Activated naive CD4-positive, alpha-beta T cell treated with anti-CD3 and anti-CD28 coated beads, Interleukin-2, amount 50 U/mL, for 24 hours (primary cell): ENCODE data around the gene COLEC11.
"Not testable (repeated sequence)": the region's sequence is repeated elsewhere in the genome, so short reads cannot be mapped to it uniquely, and the experiment has no call there.

Source experiments
- H3K27ac Mint-ChIP-seq: one replicate; pipeline ENCODE4 v1.8.0; 2021; ENCODE audit warnings: mild to moderate bottlenecking, mixed read lengths
- H3K27me3 Mint-ChIP-seq: one replicate; pipeline ENCODE4 v1.8.0; 2021; ENCODE audit warnings: mixed read lengths
- H3K36me3 Mint-ChIP-seq: one replicate; pipeline ENCODE4 v1.8.0; 2021; ENCODE audit warnings: mixed read lengths
- H3K4me1 Mint-ChIP-seq: one replicate; pipeline ENCODE4 v1.8.0; 2021; ENCODE audit warnings: mixed read lengths
- H3K4me3 Mint-ChIP-seq: one replicate; pipeline ENCODE4 v1.8.0; 2021; ENCODE audit warnings: mild to moderate bottlenecking, mixed read lengths
- H3K9me3 Mint-ChIP-seq: one replicate; pipeline ENCODE4 v1.8.0; 2021; ENCODE audit warnings: mixed read lengths

The COLEC11 gene

GRCh38 chr2:3635975-3636327 is 41.0 kb downstream of the COLEC11 start:
- H3K27me3 Mint-ChIP-seq, H3K4me3 Mint-ChIP-seq, H3K36me3 Mint-ChIP-seq, H3K4me1 Mint-ChIP-seq, H3K27ac Mint-ChIP-seq, H3K9me3 Mint-ChIP-seq: not testable (repeated sequence)

GRCh38 chr2:3636586-3637310 is 41.8 kb downstream of the COLEC11 start:
- no peak overlapping the region for H3K4me3 Mint-ChIP-seq
- H3K4me1 Mint-ChIP-seq, result no peaks in the 10 kb centered on the region
- H3K27ac Mint-ChIP-seq, result no peak overlapping the region
- no peaks in the 10 kb centered on the region for H3K27me3 Mint-ChIP-seq
- no peaks in the 10 kb centered on the region for H3K36me3 Mint-ChIP-seq
- H3K9me3 Mint-ChIP-seq, result no peaks in the 10 kb centered on the region

- H3K27me3 Mint-ChIP-seq, result no peaks in the 10 kb centered on the region
- H3K36me3 Mint-ChIP-seq, result no peaks in the 10 kb centered on the region
- no peak overlapping the region for H3K27ac Mint-ChIP-seq
These were observed 42.4 kb downstream of the COLEC11 start for GRCh38 chr2:3637311-3637675.

GRCh38 chr2:3637692-3638455 is 43.0 kb downstream of the COLEC11 start:
- H3K4me3 Mint-ChIP-seq, result no peak overlapping the region
- no peaks in the 10 kb centered on the region for H3K4me1 Mint-ChIP-seq
- H3K27me3 Mint-ChIP-seq, result no peaks in the 10 kb centered on the region
- H3K9me3 Mint-ChIP-seq, result no peaks in the 10 kb centered on the region
- no peak overlapping the region for H3K27ac Mint-ChIP-seq
- H3K36me3 Mint-ChIP-seq, result no peaks in the 10 kb centered on the region

More at GRCh38 chr2:3637311-3637675, 42.4 kb downstream of the COLEC11 start:
- H3K4me1 Mint-ChIP-seq, result no peaks in the 10 kb centered on the region
- H3K4me3 Mint-ChIP-seq, result no peak overlapping the region
- H3K9me3 Mint-ChIP-seq, result no peaks in the 10 kb centered on the region

GRCh38 chr2:3638456-3638810 is 43.5 kb downstream of the COLEC11 start:
- Mint-ChIP-seq H3K36me3 (no peaks in the 10 kb centered on the region), H3K27me3 (no peaks in the 10 kb centered on the region), H3K27ac (no peak overlapping the region), H3K4me3 (no peak overlapping the region), H3K4me1 (no peaks in the 10 kb centered on the region), H3K9me3 (no peaks in the 10 kb centered on the region)

- no peaks in the 10 kb centered on the region for H3K9me3 Mint-ChIP-seq
- H3K4me1 Mint-ChIP-seq, result no peaks in the 10 kb centered on the region
- H3K36me3 Mint-ChIP-seq, result no peaks in the 10 kb centered on the region
- no peaks in the 10 kb centered on the region for H3K27me3 Mint-ChIP-seq
- no peak overlapping the region for H3K4me3 Mint-ChIP-seq
- H3K27ac Mint-ChIP-seq, result no peak overlapping the region
These were observed 44.2 kb downstream of the COLEC11 start for GRCh38 chr2:3639015-3639630.

GRCh38 chr2:3639653-3640052 is 44.7 kb downstream of the COLEC11 start:
- no peak overlapping the region for H3K27ac Mint-ChIP-seq
- no peaks in the 10 kb centered on the region for H3K4me1 Mint-ChIP-seq
- no peaks in the 10 kb centered on the region for H3K9me3 Mint-ChIP-seq
- H3K27me3 Mint-ChIP-seq, result no peaks in the 10 kb centered on the region
- no peaks in the 10 kb centered on the region for H3K36me3 Mint-ChIP-seq
- no peak overlapping the region for H3K4me3 Mint-ChIP-seq

- H3K36me3 Mint-ChIP-seq, result no peaks in the 10 kb centered on the region
- no peak overlapping the region for H3K27ac Mint-ChIP-seq
- H3K4me3 Mint-ChIP-seq, result no peak overlapping the region
- no peaks in the 10 kb centered on the region for H3K4me1 Mint-ChIP-seq
- H3K27me3 Mint-ChIP-seq, result no peaks in the 10 kb centered on the region
- H3K9me3 Mint-ChIP-seq, result no peaks in the 10 kb centered on the region
These were observed 46.3 kb downstream of the COLEC11 start for GRCh38 chr2:3641181-3641580.

- Mint-ChIP-seq H3K4me1 (no peaks in the 10 kb centered on the region), H3K9me3 (no peaks in the 10 kb centered on the region), H3K4me3 (no peak overlapping the region), H3K27ac (no peak overlapping the region), H3K36me3 (no peaks in the 10 kb centered on the region), H3K27me3 (no peaks in the 10 kb centered on the region)
These were observed 47.0 kb downstream of the COLEC11 start for GRCh38 chr2:3641841-3642421.

GRCh38 chr2:3642521-3643215 is 47.8 kb downstream of the COLEC11 start:
- no peak overlapping the region for H3K4me3 Mint-ChIP-seq
- no peaks in the 10 kb centered on the region for H3K9me3 Mint-ChIP-seq
- no peaks in the 10 kb centered on the region for H3K36me3 Mint-ChIP-seq
- H3K4me1 Mint-ChIP-seq, result no peaks in the 10 kb centered on the region
- no peak overlapping the region for H3K27ac Mint-ChIP-seq
- no peaks in the 10 kb centered on the region for H3K27me3 Mint-ChIP-seq

- Mint-ChIP-seq H3K4me3 (no peak overlapping the region), H3K36me3 (no peaks in the 10 kb centered on the region), H3K27me3 (no peaks in the 10 kb centered on the region), H3K9me3 (no peaks in the 10 kb centered on the region), H3K4me1 (no peaks in the 10 kb centered on the region), H3K27ac (no peak overlapping the region)
These were observed 48.7 kb downstream of the COLEC11 start for GRCh38 chr2:3643371-3644245.

- Mint-ChIP-seq H3K27ac (no peak overlapping the region), H3K4me3 (no peak overlapping the region), H3K4me1 (no peaks in the 10 kb centered on the region), H3K27me3 (no peaks in the 10 kb centered on the region), H3K9me3 (no peaks in the 10 kb centered on the region), H3K36me3 (no peaks in the 10 kb centered on the region)
These were observed 49.3 kb downstream of the COLEC11 start for GRCh38 chr2:3644246-3644525.

- H3K4me1 Mint-ChIP-seq, result no peaks in the 10 kb centered on the region
- H3K36me3 Mint-ChIP-seq, result no peaks in the 10 kb centered on the region
- no peaks in the 10 kb centered on the region for H3K9me3 Mint-ChIP-seq
- H3K4me3 Mint-ChIP-seq, result no peak overlapping the region
- H3K27me3 Mint-ChIP-seq, result no peaks in the 10 kb centered on the region
- H3K27ac Mint-ChIP-seq, result no peak overlapping the region
These were observed 50.1 kb downstream of the COLEC11 start for GRCh38 chr2:3644891-3645605.

GRCh38 chr2:3645745-3646389 is 51.0 kb downstream of the COLEC11 start:
- Mint-ChIP-seq H3K27me3 (no peaks in the 10 kb centered on the region), H3K9me3 (no peaks in the 10 kb centered on the region), H3K36me3 (no peaks in the 10 kb centered on the region), H3K4me1 (peaks cover 2% of the 10 kb centered on the region), H3K27ac (no peak overlapping the region), H3K4me3 (no peak overlapping the region)
